ENCODE measurements around the gene NBEA. TPM values are rescaled to one million over a fixed set of nuclear protein-coding genes. Genes with fewer than 3 reads are reported as not detected.
"Not testable (repeated sequence)": the region's sequence is repeated elsewhere in the genome, so short reads cannot be mapped to it uniquely, and the experiment has no call there.

The NBEA gene
- total and polyA plus RNA-seq, 3 experiments from 2014 or later, result 0.14 to 0.24 (median 0.20) TPM

GRCh38 chr13:35113612-35114011 is 171.5 kb downstream of the NBEA start:
- H3K4me3 ChIP-seq (ENCODE audit: low read length); H3K4me3 Mint-ChIP-seq; H3K4me1 ChIP-seq (ENCODE audit: insufficient read depth, low read length); DNase-seq; H3K36me3 ChIP-seq (ENCODE audit: insufficient read depth, low read length); H3K36me3 Mint-ChIP-seq; H3K9me3 ChIP-seq (ENCODE audit: low read length); H3K27me3 ChIP-seq (ENCODE audit: insufficient read depth, low read length, poor library complexity, severe bottlenecking); H3K27me3 Mint-ChIP-seq; H3K4me1 Mint-ChIP-seq; H3K27ac ChIP-seq (ENCODE audit: low read depth, low read length); CTCF ChIA-PET; H3K9me3 Mint-ChIP-seq; H3K27ac Mint-ChIP-seq; POLR2A ChIA-PET: not testable (repeated sequence)

GRCh38 chr13:35127466-35127865 is 185.4 kb downstream of the NBEA start:
- Histone ChIP-seq H3K9me3 (ENCODE audit: low read length) (no peaks in the 10 kb centered on the region), H3K4me1 (ENCODE audit: insufficient read depth, low read length) (no peaks in the 10 kb centered on the region), H3K27ac (ENCODE audit: low read depth, low read length) (no peak overlapping the region), H3K27me3 (ENCODE audit: insufficient read depth, low read length, poor library complexity, severe bottlenecking) (no peaks in the 10 kb centered on the region), H3K36me3 (ENCODE audit: insufficient read depth, low read length) (no peaks in the 10 kb centered on the region), H3K4me3 (ENCODE audit: low read length) (no peak overlapping the region)
- H3K27me3 Mint-ChIP-seq, result no peaks in the 10 kb centered on the region
- H3K4me1 Mint-ChIP-seq, result no peaks in the 10 kb centered on the region
- ChIA-PET POLR2A (no interaction called here), CTCF (no interaction called here)
- no peak overlapping the region for H3K4me3 Mint-ChIP-seq
- DNase-seq, result no peak
- peaks cover 0 to 10% (median under 1%) of the 10 kb centered on the region in 5 donors for H3K9me3 Mint-ChIP-seq
- no peaks in the 10 kb centered on the region for H3K36me3 Mint-ChIP-seq
- no peak overlapping the region for H3K27ac Mint-ChIP-seq

GRCh38 chr13:35129500-35129899 is 187.4 kb downstream of the NBEA start:
- H3K27ac Mint-ChIP-seq, result no peak overlapping the region
- no peaks in the 10 kb centered on the region for H3K4me1 Mint-ChIP-seq
- H3K27ac ChIP-seq (ENCODE audit: low read depth, low read length), result no peak overlapping the region
- no peaks in the 10 kb centered on the region for H3K36me3 Mint-ChIP-seq
- no peaks in the 10 kb centered on the region for H3K4me1 ChIP-seq (ENCODE audit: insufficient read depth, low read length)
- no peak overlapping the region for H3K4me3 ChIP-seq (ENCODE audit: low read length)
- no peaks in the 10 kb centered on the region for H3K27me3 Mint-ChIP-seq
- no peaks in the 10 kb centered on the region for H3K9me3 ChIP-seq (ENCODE audit: low read length)
- no peak for DNase-seq
- no peaks in the 10 kb centered on the region for H3K27me3 ChIP-seq (ENCODE audit: insufficient read depth, low read length, poor library complexity, severe bottlenecking)
- peaks cover 0 to 10% (median 2%) of the 10 kb centered on the region in 5 donors for H3K9me3 Mint-ChIP-seq
- ChIA-PET POLR2A (no interaction called here), CTCF (no interaction called here)
- H3K4me3 Mint-ChIP-seq, result no peak overlapping the region
- no peaks in the 10 kb centered on the region for H3K36me3 ChIP-seq (ENCODE audit: insufficient read depth, low read length)

- Histone ChIP-seq H3K36me3 (ENCODE audit: insufficient read depth, low read length) (no peaks in the 10 kb centered on the region), H3K4me3 (ENCODE audit: low read length) (no peak overlapping the region), H3K4me1 (ENCODE audit: insufficient read depth, low read length) (no peaks in the 10 kb centered on the region), H3K27ac (ENCODE audit: low read depth, low read length) (no peak overlapping the region), H3K9me3 (ENCODE audit: low read length) (no peaks in the 10 kb centered on the region), H3K27me3 (ENCODE audit: insufficient read depth, low read length, poor library complexity, severe bottlenecking) (no peaks in the 10 kb centered on the region)
- Mint-ChIP-seq H3K4me3 (no peak overlapping the region), H3K27me3 (no peaks in the 10 kb centered on the region), H3K9me3 (peaks cover 0 to 4% (median 2%) of the 10 kb centered on the region in 5 donors), H3K27ac (no peak overlapping the region), H3K4me1 (no peaks in the 10 kb centered on the region), H3K36me3 (no peaks in the 10 kb centered on the region)
- CTCF ChIA-PET, result no interaction called here
- POLR2A ChIA-PET, result no interaction called here
- DNase-seq, result no peak
Measured at GRCh38 chr13:35131471-35131870, 189.4 kb downstream of the NBEA start.

GRCh38 chr13:35136585-35136984 is 194.5 kb downstream of the NBEA start:
- no peaks in the 10 kb centered on the region for H3K4me1 ChIP-seq (ENCODE audit: insufficient read depth, low read length)
- CTCF ChIA-PET, result no interaction called here
- H3K27ac ChIP-seq (ENCODE audit: low read depth, low read length), result no peak overlapping the region
- DNase-seq, result no peak
- H3K9me3 ChIP-seq (ENCODE audit: low read length), result no peaks in the 10 kb centered on the region
- no peak overlapping the region for H3K4me3 Mint-ChIP-seq
- peaks cover 0 to 12% (median 2%) of the 10 kb centered on the region in 5 donors for H3K9me3 Mint-ChIP-seq
- H3K36me3 Mint-ChIP-seq, result no peaks in the 10 kb centered on the region
- POLR2A ChIA-PET, result no interaction called here
- no peaks in the 10 kb centered on the region for H3K36me3 ChIP-seq (ENCODE audit: insufficient read depth, low read length)
- no peaks in the 10 kb centered on the region for H3K27me3 Mint-ChIP-seq
- H3K4me1 Mint-ChIP-seq, result peaks cover 0 to 2% (median 0%) of the 10 kb centered on the region in 3 donors
- no peak overlapping the region for H3K4me3 ChIP-seq (ENCODE audit: low read length)
- no peak overlapping the region for H3K27ac Mint-ChIP-seq
- H3K27me3 ChIP-seq (ENCODE audit: insufficient read depth, low read length, poor library complexity, severe bottlenecking), result no peaks in the 10 kb centered on the region

GRCh38 chr13:35139591-35139990 is 197.5 kb downstream of the NBEA start:
- Mint-ChIP-seq H3K9me3 (peaks cover 0 to 16% (median 0%) of the 10 kb centered on the region in 5 donors), H3K27ac (no peak overlapping the region), H3K4me1 (peaks cover 0 to 2% (median 0%) of the 10 kb centered on the region in 3 donors), H3K36me3 (peaks cover 0 to 4% (median 0%) of the 10 kb centered on the region in 3 donors), H3K4me3 (no peak overlapping the region), H3K27me3 (no peaks in the 10 kb centered on the region)
- DNase-seq, result no peak
- H3K9me3 ChIP-seq (ENCODE audit: low read length), result no peaks in the 10 kb centered on the region
- POLR2A ChIA-PET, result no interaction called here
- no peak overlapping the region for H3K4me3 ChIP-seq (ENCODE audit: low read length)
- H3K36me3 ChIP-seq (ENCODE audit: insufficient read depth, low read length), result no peaks in the 10 kb centered on the region
- H3K27ac ChIP-seq (ENCODE audit: low read depth, low read length), result no peak overlapping the region
- H3K4me1 ChIP-seq (ENCODE audit: insufficient read depth, low read length), result no peaks in the 10 kb centered on the region
- H3K27me3 ChIP-seq (ENCODE audit: insufficient read depth, low read length, poor library complexity, severe bottlenecking), result no peaks in the 10 kb centered on the region
- CTCF ChIA-PET, result no interaction called here

GRCh38 chr13:35140321-35140720 is 198.3 kb downstream of the NBEA start:
- no peaks in the 10 kb centered on the region for H3K36me3 ChIP-seq (ENCODE audit: insufficient read depth, low read length)
- POLR2A ChIA-PET, result no interaction called here
- no peak overlapping the region for H3K27ac Mint-ChIP-seq
- H3K27me3 Mint-ChIP-seq, result no peaks in the 10 kb centered on the region
- H3K4me1 ChIP-seq (ENCODE audit: insufficient read depth, low read length), result no peaks in the 10 kb centered on the region
- no peak overlapping the region for H3K4me3 Mint-ChIP-seq
- H3K9me3 ChIP-seq (ENCODE audit: low read length), result no peaks in the 10 kb centered on the region
- H3K27ac ChIP-seq (ENCODE audit: low read depth, low read length), result no peak overlapping the region
- no peak for DNase-seq
- peaks cover 0 to 2% (median 0%) of the 10 kb centered on the region in 3 donors for H3K4me1 Mint-ChIP-seq
- peaks cover 0 to 4% (median 0%) of the 10 kb centered on the region in 3 donors for H3K36me3 Mint-ChIP-seq
- H3K9me3 Mint-ChIP-seq, result peaks cover 0 to 16% (median 0%) of the 10 kb centered on the region in 5 donors
- H3K4me3 ChIP-seq (ENCODE audit: low read length), result no peak overlapping the region
- no peaks in the 10 kb centered on the region for H3K27me3 ChIP-seq (ENCODE audit: insufficient read depth, low read length, poor library complexity, severe bottlenecking)
- CTCF ChIA-PET, result no interaction called here

- Histone ChIP-seq H3K4me1 (ENCODE audit: insufficient read depth, low read length) (no peaks in the 10 kb centered on the region), H3K4me3 (ENCODE audit: low read length) (no peak overlapping the region), H3K36me3 (ENCODE audit: insufficient read depth, low read length) (no peaks in the 10 kb centered on the region), H3K27ac (ENCODE audit: low read depth, low read length) (no peak overlapping the region), H3K27me3 (ENCODE audit: insufficient read depth, low read length, poor library complexity, severe bottlenecking) (no peaks in the 10 kb centered on the region), H3K9me3 (ENCODE audit: low read length) (no peaks in the 10 kb centered on the region)
- Mint-ChIP-seq H3K27me3 (no peaks in the 10 kb centered on the region), H3K4me1 (peaks cover 0 to 2% (median 0%) of the 10 kb centered on the region in 3 donors), H3K36me3 (peaks cover 0 to 4% (median 0%) of the 10 kb centered on the region in 3 donors), H3K27ac (no peak overlapping the region), H3K9me3 (peaks cover 0 to 16% (median 0%) of the 10 kb centered on the region in 5 donors), H3K4me3 (no peak overlapping the region)
- DNase-seq, result no peak
- ChIA-PET CTCF (no interaction called here), POLR2A (no interaction called here)
Measured at GRCh38 chr13:35140831-35141230, 198.8 kb downstream of the NBEA start.

GRCh38 chr13:35143123-35143522 is 201.1 kb downstream of the NBEA start:
- H3K27ac ChIP-seq (ENCODE audit: low read depth, low read length), result no peak overlapping the region
- H3K9me3 ChIP-seq (ENCODE audit: low read length), result no peaks in the 10 kb centered on the region
- H3K36me3 ChIP-seq (ENCODE audit: insufficient read depth, low read length), result no peaks in the 10 kb centered on the region
- H3K9me3 Mint-ChIP-seq, result peaks cover 0 to 10% (median 0%) of the 10 kb centered on the region in 5 donors
- POLR2A ChIA-PET, result no interaction called here
- H3K4me1 Mint-ChIP-seq, result peaks cover 0 to 2% (median 0%) of the 10 kb centered on the region in 3 donors
- no peak overlapping the region for H3K27ac Mint-ChIP-seq
- CTCF ChIA-PET, result no interaction called here
- no peaks in the 10 kb centered on the region for H3K4me1 ChIP-seq (ENCODE audit: insufficient read depth, low read length)
- H3K27me3 Mint-ChIP-seq, result no peaks in the 10 kb centered on the region
- no peak for DNase-seq
- H3K4me3 Mint-ChIP-seq, result no peak overlapping the region
- peaks cover 0 to 10% (median 0%) of the 10 kb centered on the region in 3 donors for H3K36me3 Mint-ChIP-seq
- H3K4me3 ChIP-seq (ENCODE audit: low read length), result no peak overlapping the region
- H3K27me3 ChIP-seq (ENCODE audit: insufficient read depth, low read length, poor library complexity, severe bottlenecking), result no peaks in the 10 kb centered on the region

All from CD8-positive, alpha-beta memory T cell (primary cell).